HG02763 (cell line): ENCODE data around the gene FITM2.

ENCODE experiments used
- ATAC-seq: cut with Tn5 transposase; IDR thresholded peaks from one replicate; pipeline ENCODE4 v1.9.1; 2021; ENCODE audit warnings: mild to moderate bottlenecking, moderate library complexity; ENCODE audit not compliant: unreplicated experiment

Gene FITM2

GRCh38 chr20:44284032-44284431 lies 27.0 kb downstream of the FITM2 start:
- ATAC-seq = no peak

GRCh38 chr20:44282192-44282591 lies 28.8 kb downstream of the FITM2 start:
- ATAC-seq = no peak

- ATAC-seq = no peak
Observed at GRCh38 chr20:44280387-44280786, 30.6 kb downstream of the FITM2 start.

DNA sequence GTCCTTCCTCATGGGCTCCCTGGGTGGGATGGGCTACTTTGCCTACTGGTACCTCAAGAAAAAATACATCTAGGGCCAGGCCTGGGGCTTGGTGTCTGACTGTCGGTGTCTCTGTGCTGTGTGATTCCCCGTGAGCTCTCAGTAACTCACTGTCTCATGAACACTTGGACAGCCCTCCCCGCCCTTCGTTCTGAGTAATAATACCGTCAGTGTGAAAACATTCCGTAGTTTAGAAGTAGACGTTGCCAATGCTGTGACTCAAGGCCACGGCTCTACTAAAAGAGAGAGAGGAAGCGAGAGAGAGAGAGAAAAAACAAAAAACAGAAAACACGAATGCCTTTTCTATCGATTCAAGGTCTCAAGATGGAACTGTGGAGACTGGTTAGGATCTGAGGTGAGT lies 31.8 kb downstream of the FITM2 start:
- no peak for ATAC-seq

DNA sequence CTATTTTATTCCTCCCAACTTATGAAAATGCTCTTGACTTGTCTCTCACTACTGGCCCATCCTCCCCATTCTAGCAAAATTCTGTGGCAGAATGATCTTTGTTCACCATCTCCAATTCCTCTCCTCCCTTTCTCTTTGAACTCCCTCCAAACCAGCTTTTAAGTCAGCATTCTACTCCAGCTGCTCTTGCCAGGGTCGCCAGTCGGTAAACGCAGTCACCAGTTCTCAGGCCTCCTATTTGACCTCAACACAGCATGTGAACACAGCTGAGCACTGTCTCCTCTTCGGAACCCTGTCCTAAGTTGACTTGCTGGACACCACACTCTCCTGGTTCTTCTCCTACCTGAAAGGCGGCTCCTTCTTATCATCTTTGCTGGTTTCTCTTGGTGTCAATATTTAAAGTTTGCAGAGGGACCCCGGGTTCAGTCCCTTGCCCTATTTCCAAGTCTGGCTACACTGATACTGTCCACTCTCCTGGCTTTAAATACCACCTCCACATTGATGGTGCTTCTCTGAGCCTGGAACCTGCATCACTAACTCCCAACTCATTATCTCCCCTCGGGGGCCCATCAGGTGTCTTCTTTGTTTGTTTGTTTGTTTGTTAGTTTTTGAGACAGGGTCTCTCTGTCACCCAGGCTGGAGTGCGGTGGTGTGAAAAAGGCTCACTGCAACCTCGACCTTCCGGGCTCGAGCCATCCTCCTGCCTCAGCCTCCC lies 36.5 kb downstream of the FITM2 start:
- no peak for ATAC-seq

- no peak for ATAC-seq
Observed at GRCh38 chr20:44273231-44274215, 37.5 kb downstream of the FITM2 start.

- no peak for ATAC-seq
Observed at GRCh38 chr20:44271915-44272663, 38.9 kb downstream of the FITM2 start.

DNA sequence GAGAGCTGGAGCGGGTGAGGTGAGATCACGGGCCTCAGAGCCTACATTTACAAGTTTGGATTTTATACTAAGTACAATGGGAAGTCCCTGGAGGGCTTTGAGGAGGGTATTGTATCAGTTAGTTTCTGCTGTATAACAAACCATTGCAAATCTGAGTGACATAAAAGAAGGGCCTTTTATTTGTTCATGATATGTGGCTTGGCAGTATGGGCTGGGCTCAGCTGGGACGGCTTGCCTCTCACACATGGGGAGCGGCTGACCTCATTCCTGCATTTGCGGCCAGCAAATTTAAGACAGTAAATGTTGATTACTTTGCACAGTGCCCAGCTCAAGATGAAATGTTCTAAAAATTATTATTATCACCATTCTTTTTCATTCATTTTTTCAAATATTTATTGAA lies 42.2 kb downstream of the FITM2 start:
- no peak for ATAC-seq

DNA sequence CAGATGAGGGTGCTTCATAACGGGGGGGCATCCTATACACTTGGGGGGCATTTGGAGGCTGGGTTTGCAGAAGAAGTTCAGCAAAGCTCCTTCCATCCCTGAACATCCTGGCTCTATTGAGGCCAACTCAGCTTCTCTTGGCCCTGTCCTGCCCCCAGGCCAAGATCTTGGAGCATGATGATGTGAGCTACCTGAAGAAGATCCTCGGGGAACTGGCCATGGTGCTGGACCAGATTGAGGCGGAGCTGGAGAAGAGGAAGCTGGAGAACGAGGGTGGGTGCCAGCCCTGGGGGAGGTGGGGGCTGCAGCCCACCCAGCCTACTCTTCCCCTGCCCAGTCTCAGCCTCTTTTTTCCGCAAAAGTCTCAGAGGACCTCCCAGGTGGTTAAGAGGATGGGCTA lies 46.7 kb downstream of the FITM2 start:
- ATAC-seq = no peak

DNA sequence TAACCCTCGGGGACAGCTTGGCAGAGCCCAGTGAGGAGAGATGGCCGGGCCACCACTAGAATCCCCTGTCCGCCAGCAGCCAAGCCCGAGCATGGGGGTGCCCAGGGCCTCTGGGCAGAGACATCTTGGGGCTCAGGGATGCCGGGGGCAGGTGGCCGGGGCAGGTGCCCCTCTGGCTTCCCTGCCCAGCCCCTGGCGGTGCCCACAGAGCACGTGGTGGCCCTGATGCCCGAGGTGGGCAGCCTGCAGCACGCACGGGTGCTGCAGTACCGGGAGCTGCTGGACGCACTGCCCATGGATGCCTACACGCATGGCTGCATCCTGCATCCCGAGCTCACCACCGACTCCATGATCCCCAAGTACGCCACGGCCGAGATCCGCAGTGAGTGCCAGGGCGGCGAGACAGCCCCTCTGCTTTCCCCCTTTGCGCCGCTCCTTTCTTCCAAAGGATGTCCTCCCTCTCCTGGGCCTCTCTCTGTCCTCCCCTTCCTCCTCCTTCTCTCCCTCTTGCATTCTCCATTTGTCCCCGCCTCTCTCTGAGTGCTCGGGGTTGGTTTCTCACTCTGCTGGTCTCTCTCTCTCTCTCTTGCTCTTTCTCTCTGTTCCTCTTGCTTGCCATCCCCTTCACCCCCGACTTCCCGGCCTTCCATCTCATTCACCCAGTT lies 52.6 kb downstream of the FITM2 start:
- ATAC-seq = no peak

- ATAC-seq = no peak
Observed at GRCh38 chr20:44256961-44257360, 54.0 kb downstream of the FITM2 start.

DNA sequence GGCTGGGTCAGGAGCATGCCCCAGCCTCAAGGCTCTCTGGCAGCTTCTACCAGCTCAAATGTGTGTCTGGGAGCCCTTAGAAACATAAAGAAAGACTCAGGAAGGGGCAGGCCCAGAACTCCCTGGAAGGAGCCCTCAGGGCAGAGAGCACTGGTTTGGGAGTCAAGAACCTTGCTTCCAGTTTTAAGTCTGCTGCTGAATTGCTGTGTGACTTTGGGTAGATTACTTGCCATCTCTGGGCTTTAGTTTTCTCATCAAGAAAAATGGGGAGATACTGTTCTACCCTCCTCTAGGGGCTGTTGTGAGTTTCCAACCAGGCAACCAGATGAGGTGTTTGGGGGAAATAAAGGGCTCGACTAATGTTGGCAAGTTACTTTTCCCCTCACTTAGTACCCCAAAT lies 55.1 kb downstream of the FITM2 start:
- ATAC-seq = no peak

DNA sequence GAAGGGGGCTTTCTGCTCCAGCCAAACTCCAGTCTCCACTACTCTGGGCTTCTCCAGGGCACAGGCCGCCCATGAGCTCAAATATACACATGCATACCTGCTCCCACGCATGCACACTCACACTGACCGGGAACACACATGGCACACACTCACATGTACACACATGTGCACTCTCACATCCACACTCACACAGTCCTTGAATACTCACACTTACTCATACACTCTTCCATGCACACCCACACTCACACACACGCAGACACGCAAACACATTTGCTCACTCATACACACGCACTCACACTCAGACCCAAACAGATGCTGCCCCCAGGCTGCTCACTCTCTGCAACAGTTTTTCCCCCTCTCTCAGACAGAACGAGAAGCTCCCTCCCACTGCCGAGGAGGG lies 56.9 kb downstream of the FITM2 start:
- ATAC-seq = no peak

GRCh38 chr20:44253528-44253927 lies 57.5 kb downstream of the FITM2 start:
- no peak for ATAC-seq
